ENCODE results near the gene S100A1.

DNA sequence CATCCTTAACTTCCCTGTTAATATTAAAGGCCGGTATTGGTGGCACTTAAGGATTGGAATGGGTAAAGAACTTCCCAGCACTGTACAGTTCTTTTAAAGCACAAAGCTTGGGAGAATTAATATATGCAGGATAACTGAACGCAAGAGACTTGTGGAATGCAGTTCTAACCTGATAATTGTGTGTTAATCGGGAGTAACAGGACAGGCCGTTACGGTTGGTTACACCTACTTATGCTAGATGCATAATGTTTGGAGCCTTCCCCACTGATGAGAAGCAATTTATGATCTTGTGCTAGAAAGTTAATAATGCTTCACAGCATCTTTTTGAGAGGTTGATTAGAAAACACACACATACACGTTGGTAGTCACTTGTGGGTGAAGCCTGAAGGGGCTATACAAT lies 12.6 kb downstream of the S100A1 start:
- TF ChIP-seq CREB1 (IDR thresholded peaks at IDR 0.05; ENCODE audit: low read depth) (no peak), SIN3A (IDR thresholded peaks at IDR 0.05; ENCODE audit: low read depth, low read length) (no peak)
